ENCODE results near the gene AHNAK2.
"Not testable (repeated sequence)": the region's sequence is repeated elsewhere in the genome, so short reads cannot be mapped to it uniquely, and the experiment has no call there.

The AHNAK2 gene

DNA sequence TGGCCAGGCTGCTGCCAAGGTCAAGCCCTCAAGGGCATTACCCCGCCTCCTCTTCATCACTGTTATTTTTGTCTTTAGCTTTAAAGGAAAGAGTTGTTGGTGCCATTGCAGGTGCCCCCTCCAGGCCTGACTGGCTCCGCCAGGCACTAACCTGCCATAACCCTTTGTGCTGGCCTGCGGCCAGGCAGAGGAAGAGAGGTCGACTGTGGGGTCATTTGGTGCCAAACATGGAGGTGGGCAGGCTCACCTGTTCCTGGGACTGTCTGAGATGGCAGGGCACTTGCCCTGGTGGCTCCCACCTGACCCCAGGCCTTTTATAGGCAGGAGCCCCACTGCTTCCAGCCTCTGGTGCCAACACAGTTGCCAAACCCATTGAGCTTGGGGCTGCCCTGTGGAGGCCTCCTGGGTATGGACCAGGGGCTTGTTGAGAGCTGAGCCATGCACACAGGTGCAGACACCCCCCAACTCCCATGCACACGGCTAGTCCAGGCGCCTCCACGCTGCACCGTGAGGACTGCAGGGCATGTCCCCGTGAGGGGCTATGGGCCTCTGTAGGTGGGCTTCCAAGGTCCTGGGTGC is 82.9 kb downstream of the AHNAK2 start:
- no peak for DNase-seq

GRCh38 chr14:104894331-104895206 is 83.6 kb downstream of the AHNAK2 start:
- DNase-seq = no peak

- no peak for DNase-seq
Measured at GRCh38 chr14:104893435-104894207, 84.6 kb downstream of the AHNAK2 start.

DNA sequence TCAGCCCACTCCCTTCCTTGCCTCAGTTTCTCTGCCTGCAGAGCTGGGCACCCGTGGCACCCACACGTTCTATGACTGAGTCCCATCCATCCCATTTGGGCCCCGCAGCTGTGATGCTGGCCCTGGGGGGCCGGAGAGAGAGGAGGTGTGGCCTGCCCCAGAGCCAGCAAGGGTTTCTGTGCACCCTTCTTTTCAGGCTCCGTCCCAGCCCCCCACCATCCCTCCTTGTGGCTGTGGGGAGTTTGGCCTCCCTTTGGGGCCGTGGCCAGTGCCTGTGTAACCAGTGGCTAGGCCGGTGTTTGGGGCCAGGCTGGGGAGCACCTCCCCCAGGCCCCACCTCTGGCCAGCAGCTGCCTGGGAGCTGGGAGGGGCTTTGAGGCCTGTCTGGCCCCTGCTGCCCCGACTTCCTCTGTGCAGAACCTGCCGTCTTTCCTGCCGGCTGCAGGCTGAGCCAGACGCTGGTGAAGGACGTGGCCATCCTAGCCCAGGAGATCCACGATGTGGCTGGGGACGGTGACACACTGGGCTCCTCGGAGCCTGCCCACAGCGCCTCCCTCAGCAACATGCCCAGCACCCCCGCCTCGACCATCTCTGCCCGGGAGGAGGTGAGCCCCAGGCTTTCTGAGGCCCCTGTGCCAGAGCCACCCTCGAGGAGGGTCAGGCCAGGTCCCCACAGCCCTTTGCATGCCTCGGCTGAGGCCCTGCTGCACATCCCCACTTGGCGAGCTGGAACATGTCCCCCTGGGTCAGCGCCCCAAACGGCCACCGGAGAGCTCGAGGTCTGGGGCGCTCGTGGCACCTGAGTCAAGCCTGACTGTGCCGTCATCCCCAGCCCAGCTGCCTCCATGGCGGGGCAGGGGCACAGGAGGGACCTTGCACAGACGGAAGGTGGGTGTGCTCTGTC is 85.4 kb downstream of the AHNAK2 start:
- DNase-seq = no peak

DNA sequence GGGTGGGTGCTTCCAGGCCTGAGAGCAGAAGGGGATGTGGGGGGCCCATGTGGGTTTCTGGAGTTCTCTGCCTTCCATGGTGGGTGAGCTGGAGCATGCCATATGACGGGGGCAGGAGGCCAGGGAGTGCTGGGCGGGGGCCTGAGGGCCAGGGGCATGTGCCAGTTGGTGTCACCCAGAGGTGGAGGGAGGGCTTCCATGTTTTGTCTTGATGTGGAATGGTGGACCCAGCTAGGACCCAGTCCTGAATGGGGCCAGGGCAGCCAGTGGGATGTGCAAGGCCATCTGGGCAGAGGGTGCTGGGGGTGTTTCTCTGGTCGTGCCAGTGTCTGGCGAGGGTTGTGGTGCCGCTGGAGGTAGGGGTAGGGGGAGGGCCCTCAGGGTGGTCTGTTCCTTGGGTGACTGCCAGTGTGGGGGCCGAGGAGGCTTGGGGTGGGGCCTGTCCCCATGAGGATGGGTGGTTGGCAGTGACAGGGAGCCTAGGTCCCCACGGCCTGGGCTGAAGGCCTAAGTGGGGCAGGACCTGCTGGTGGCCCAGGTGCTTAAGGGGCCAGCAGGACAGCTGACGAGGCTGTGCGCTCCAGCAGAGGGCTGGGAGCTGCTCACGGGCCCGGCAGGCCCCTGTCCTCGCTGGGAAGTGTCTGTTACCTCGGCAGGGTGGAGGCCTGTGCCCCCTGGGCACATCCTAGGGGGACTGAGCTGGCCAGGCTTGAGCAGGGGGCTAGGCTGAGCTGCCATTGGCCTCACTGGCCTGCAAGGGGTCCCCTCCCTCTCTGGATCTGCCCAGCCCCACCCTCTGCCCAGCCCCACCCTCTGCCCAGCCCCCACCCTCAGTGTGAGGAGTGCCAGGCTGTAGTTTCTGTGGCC is 86.3 kb downstream of the AHNAK2 start:
- DNase-seq = no peak

GRCh38 chr14:104891121-104891551 is 87.0 kb downstream of the AHNAK2 start:
- DNase-seq = no peak

- DNase-seq = not testable (repeated sequence)
Measured at GRCh38 chr14:104890292-104890691, 87.9 kb downstream of the AHNAK2 start.

DNA sequence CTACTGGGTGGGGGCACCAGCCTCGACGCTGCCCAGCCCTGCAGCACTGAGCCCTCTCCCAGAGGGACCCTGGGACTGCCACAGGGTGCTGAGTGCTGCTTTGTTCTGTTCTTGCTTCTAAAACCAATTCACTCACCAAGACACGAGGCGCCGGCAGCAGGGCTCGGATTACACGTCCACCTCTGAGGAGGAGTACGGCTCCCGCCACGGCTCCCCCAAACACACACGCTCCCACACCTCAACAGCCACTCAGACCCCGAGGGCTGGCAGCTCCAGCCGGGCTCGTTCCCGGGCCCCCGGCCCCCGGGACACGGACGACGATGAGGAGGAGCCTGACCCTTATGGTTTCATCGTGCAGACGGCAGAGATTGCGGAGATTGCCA is 88.8 kb downstream of the AHNAK2 start:
- no peak for DNase-seq

DNA sequence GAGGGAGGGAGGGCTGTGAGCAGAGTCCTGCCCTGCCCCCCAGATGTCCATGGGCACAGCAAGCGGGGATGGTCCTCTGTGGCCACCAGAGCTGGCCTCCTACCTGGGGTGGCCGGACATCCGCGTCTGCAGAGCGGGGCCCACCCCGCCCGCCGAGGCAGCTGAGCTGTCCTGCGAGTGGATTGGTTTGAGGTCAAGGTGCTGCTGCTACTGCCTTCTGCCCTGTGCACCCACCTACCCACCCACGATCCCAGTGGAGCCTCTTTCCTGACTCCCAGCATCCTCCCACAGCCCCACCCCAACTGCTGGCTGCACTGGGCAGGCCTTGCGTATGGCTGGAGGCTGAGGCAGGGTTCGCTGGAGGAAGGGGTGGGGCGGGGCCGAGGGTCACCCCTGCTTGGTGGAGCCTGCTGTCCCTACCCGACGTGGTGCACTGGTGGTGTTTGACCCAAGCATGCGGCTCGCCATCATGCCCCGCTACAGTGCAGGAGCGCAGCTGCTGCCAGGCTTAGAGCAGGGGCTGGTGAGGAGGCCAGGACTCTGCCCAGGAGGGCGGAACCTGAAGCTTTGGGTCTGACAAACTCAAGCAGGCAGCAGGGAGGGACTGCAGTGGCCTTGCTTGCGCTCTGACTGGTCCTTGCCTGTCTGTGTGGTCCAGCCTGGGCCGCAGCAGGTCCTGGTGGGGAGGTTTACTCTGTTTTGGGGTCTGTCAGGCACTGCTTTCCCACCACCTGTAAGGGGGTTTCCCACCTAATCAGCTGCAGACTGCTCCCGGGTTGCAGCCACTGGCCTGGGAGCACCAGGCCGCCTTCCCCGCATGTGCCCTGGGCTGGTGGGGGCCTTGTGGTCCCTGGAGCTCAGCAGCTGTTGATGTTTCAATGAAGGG is 89.4 kb downstream of the AHNAK2 start:
- no peak for DNase-seq

GRCh38 chr14:104887623-104888488 is 90.3 kb downstream of the AHNAK2 start:
- DNase-seq = no peak

Measured in CD4-positive, alpha-beta T cell treated with Interferon alpha-2 for 1 hour (primary cell).